ENCODE measurements around the gene MYG1. TPM values are rescaled to one million over a fixed set of nuclear protein-coding genes. Genes with fewer than 3 reads are reported as not detected.
A peak's percentile ranks its signal among the peaks of the same experiment; 100 is the strongest.

The MYG1 gene
- total and polyA plus RNA-seq, 2 of the 13 experiments (the other 11 are each of a cell fraction or from before 2014, with no cell fraction given) = 38.6 to 58.0 TPM

- TF ChIP-seq ZXDC (CRISPR knock-in tag; IDR thresholded peaks at IDR 0.05) = no peak
- TF ChIP-seq ELF4 (CRISPR knock-in tag; IDR thresholded peaks at IDR 0.05; ENCODE audit: borderline replicate concordance) = no peak
- TF ChIP-seq TRIM24 (CRISPR knock-in tag; IDR thresholded peaks at IDR 0.05) = no peak
- TF ChIP-seq BRF2 (CRISPR knock-in tag; IDR thresholded peaks at IDR 0.05) = no peak
- TF ChIP-seq ZNF460 (CRISPR knock-in tag; IDR thresholded peaks at IDR 0.05; ENCODE audit: borderline replicate concordance) = no peak
- no peak for TF ChIP-seq SAFB2 (CRISPR knock-in tag; IDR thresholded peaks at IDR 0.05; ENCODE audit: borderline replicate concordance, low read depth)
- no peak for TF ChIP-seq CC2D1A (CRISPR knock-in tag; IDR thresholded peaks at IDR 0.05)
- TF ChIP-seq PRDM4 (CRISPR knock-in tag; IDR thresholded peaks at IDR 0.05; ENCODE audit: borderline replicate concordance) = no peak
- TF ChIP-seq ZNF468 (CRISPR knock-in tag; IDR thresholded peaks at IDR 0.05) = no peak
- no peak for TF ChIP-seq SIX1 (CRISPR knock-in tag; IDR thresholded peaks at IDR 0.05; ENCODE audit: borderline replicate concordance)
- TF ChIP-seq ZBTB20 (CRISPR knock-in tag; IDR thresholded peaks at IDR 0.05; ENCODE audit: borderline replicate concordance, low read depth) = 0 out of 2 replicates have a peak, but pooled peaks have one; percentile 28
- TF ChIP-seq POGK (CRISPR knock-in tag; conservative IDR thresholded peaks at IDR 0.05) = 0 out of 2 replicates have a peak, but pooled peaks have one; percentile 59
- TF ChIP-seq SNAPC2 (CRISPR knock-in tag; IDR thresholded peaks at IDR 0.05) = peak; percentile 77; the same call in 1 of the 2 replicates
- TF ChIP-seq KAT8 (CRISPR knock-in tag; IDR thresholded peaks at IDR 0.05) = peak; percentile 72; the same call in 1 of the 2 replicates
- TF ChIP-seq ZNF331 (CRISPR knock-in tag; IDR thresholded peaks at IDR 0.05) = 0 out of 2 replicates have a peak, but pooled peaks have one; percentile 33
- no peak for TF ChIP-seq SNAI1 (CRISPR knock-in tag; IDR thresholded peaks at IDR 0.05; ENCODE audit: borderline replicate concordance)
- 0 out of 2 replicates have a peak, but pooled peaks have one; percentile 26 for TF ChIP-seq ZSCAN9 (CRISPR knock-in tag; IDR thresholded peaks at IDR 0.05; ENCODE audit: borderline replicate concordance)
- no peak; the same call in 1 of the 2 replicates for TF ChIP-seq ZNF629 (CRISPR knock-in tag; conservative IDR thresholded peaks at IDR 0.05)
- no peak for TF ChIP-seq PCBP2 (optimal IDR thresholded peaks at IDR 0.05; ENCODE audit: low read depth, low read length, poor library complexity, severe bottlenecking)
- TF ChIP-seq PREB (CRISPR knock-in tag; IDR thresholded peaks at IDR 0.05) = no peak
Measured at GRCh38 chr12:53267999-53268629, 31.4 kb upstream of the MYG1 start, which contains the start of gene ESPL1 (continued).

Data from HepG2 (cell line).